Transverse colon (tissue), 4 donors: ENCODE results near the gene ID1. TPM values are rescaled to one million over a fixed set of nuclear protein-coding genes. Genes with fewer than 3 reads are reported as not detected.
A peak's percentile ranks its signal among the peaks of the same experiment; 100 is the strongest.

Experiments used
- DNase-seq: peaks from one replicate; pipeline ENCODE4 v3.0.0-alpha.2; 2019
- H3K27ac ChIP-seq, 4 donors: fragments of 200-600 bp; sonication (generic); 2 replicates each; pipeline ENCODE4 v1.5.1; 2016 to 2018; ENCODE audit warnings: inconsistent platforms in 4 of 4
- H3K27me3 ChIP-seq: fragments of 200-600 bp; sonication (generic); 2 replicates; pipeline ENCODE4 v1.5.1; 2017; ENCODE audit warnings: inconsistent platforms
- H3K36me3 ChIP-seq, 4 donors: fragments of 200-600 bp; sonication (generic); 2 replicates each; pipeline ENCODE4 v1.5.1; 2017 to 2019; ENCODE audit warnings: inconsistent platforms in 4 of 4
- H3K4me1 ChIP-seq, 4 donors: fragments of 200-600 bp; sonication (generic); 2 replicates each; pipeline ENCODE4 v1.5.1; 2017 to 2020; ENCODE audit warnings: inconsistent platforms in 4 of 4
- H3K4me3 ChIP-seq, 4 donors: fragments of 200-600 bp; sonication (generic); 1 replicate in 1 of 4; 2 replicates in 3 of 4; pipeline versions ENCODE4 v1.5.1 to v1.6.1; 2017 to 2019; ENCODE audit warnings: inconsistent platforms in 4 of 4
- H3K9me3 ChIP-seq, 2 donors: fragments of 200-600 bp; sonication (generic); 2 replicates each; pipeline ENCODE4 v1.5.1; 2017 to 2019; ENCODE audit warnings: inconsistent platforms in 2 of 2
- CTCF ChIP-seq, 5 experiments: fragments of 200-600 bp in 3 of 5; fragments of 450-650 bp in 2 of 5; sonication (generic) in 3 of 5; IDR thresholded peaks; 1 replicate in 2 of 5; 2 replicates in 3 of 5; pipeline ENCODE4 v1.5.1; 2016 to 2017; ENCODE audit warnings: antibody characterized with exemption in 5 of 5, inconsistent platforms in 3 of 5, mild to moderate bottlenecking in 2 of 5, moderate library complexity in 1 of 5
- EP300 ChIP-seq: sonication (generic); formaldehyde crosslinking; IDR thresholded peaks from one replicate; pipeline ENCODE4 v1.6.1; 2017; ENCODE audit warnings: antibody characterized with exemption, low read depth
- POLR2A ChIP-seq: fragments of 450-650 bp; IDR thresholded peaks from one replicate; pipeline ENCODE4 v1.6.1; 2016; ENCODE audit warnings: antibody characterized with exemption, mild to moderate bottlenecking, moderate library complexity
- POLR2AphosphoS5 ChIP-seq, 3 donors: sonication (generic); formaldehyde crosslinking; IDR thresholded peaks; one replicate each; pipeline ENCODE4 v1.6.1; 2016; ENCODE audit warnings: antibody characterized with exemption in 3 of 3
- WGBS, 2 donors: methylation state at CpG; one replicate each; pipeline ENCODE4 v1.1.5; 2018; ENCODE audit warnings: low coverage in 1 of 2; 5-methylcytosine and 5-hydroxymethylcytosine counted together
- in situ Hi-C, 4 donors: fragments of 200-750 bp; cut with MboI; loops; one replicate each; pipeline versions ENCODE4 v1.15.0 to v1.15.1; 2017; ENCODE audit warnings: low sequenced_read_pairs in 3 of 4, low pct_ligation_motif_present in 1 of 4, low pct_unique_long_range_greater_than_20kb in 1 of 4
- intact Hi-C: fragments of 100-400 bp; cut with DNase I; formaldehyde crosslinking; loops from one replicate; pipeline ENCODE4 v1.15.1; 2023; ENCODE audit warnings: low total_unique reads
- total RNA-seq, 4 donors: library from RNA; depleted of rRNA; stranded (reverse); fragments of >200 nt; gene quantifications; one replicate each; pipeline ENCODE4 v1.1.0, GENCODE V29; 2016

ID1 gene
- total RNA-seq, 4 donors from 2014 or later, result 516 to 1,015 (median 933) TPM

GRCh38 chr20:31568773-31569162 lies 36.3 kb upstream of the ID1 start:
- WGBS, 2 donors, result 80 to 90% methylated on average over 1 to 5 of the region's 5 CpGs
- in situ Hi-C loops (loop anchor here in 2 of 4 donors (10.0 to 25.0 kb wide), 2 partner anchors 46 to 169 kb away; partner anchors contain the start of gene TPX2 (in 1 of the 2)), intact Hi-C loops (no loop called here)
- no peak for DNase-seq
- Histone ChIP-seq H3K9me3 (no peaks in the 10 kb centered on the region), H3K36me3 (peaks cover 0 to 8% (median 3%) of the 10 kb centered on the region in 4 donors), H3K27ac (peak overlapping the region in 3 of 4 donors; percentile 6 to 97 (median 73)), H3K4me3 (no peak overlapping the region), H3K4me1 (peaks cover 11 to 53% (median 31%) of the 10 kb centered on the region in 4 donors), H3K27me3 (no peaks in the 10 kb centered on the region)
- TF ChIP-seq POLR2AphosphoS5 (IDR thresholded peaks at IDR 0.05), result no peak
- TF ChIP-seq CTCF (IDR thresholded peaks at IDR 0.05), result no peak
- TF ChIP-seq EP300, result no peak
- no peak for TF ChIP-seq POLR2A

- peaks cover 11 to 59% (median 34%) of the 10 kb centered on the region in 4 donors for H3K4me1 ChIP-seq
- H3K9me3 ChIP-seq, result no peaks in the 10 kb centered on the region
- TF ChIP-seq EP300, result no peak
- TF ChIP-seq POLR2A, result no peak
- peak in 1 of 3 donors; percentile 5 for TF ChIP-seq POLR2AphosphoS5 (IDR thresholded peaks at IDR 0.05)
- TF ChIP-seq CTCF (IDR thresholded peaks at IDR 0.05), result peak; percentile 83 to 89 (median 86)
- in situ Hi-C loops (loop anchor here in 2 of 4 donors (10.0 to 25.0 kb wide), 2 partner anchors 45 to 168 kb away; partner anchors contain the start of gene TPX2 (in 1 of the 2)), intact Hi-C loops (no loop called here)
- WGBS, 2 donors, result 31% methylated on average over 10 of the region's 10 CpGs; no CpG with 5 or more reads in 1 of the 2 donors
- peak overlapping the region; percentile 61 to 97 (median 84) for H3K27ac ChIP-seq
- peak; percentile 64 for DNase-seq
- peaks cover 0 to 2% (median under 1%) of the 10 kb centered on the region in 4 donors for H3K36me3 ChIP-seq
- H3K4me3 ChIP-seq, result no peak overlapping the region
- no peaks in the 10 kb centered on the region for H3K27me3 ChIP-seq
Measured at GRCh38 chr20:31569163-31570020, 35.7 kb upstream of the ID1 start.

GRCh38 chr20:31570021-31570463 lies 35.0 kb upstream of the ID1 start:
- Histone ChIP-seq H3K27ac (peak overlapping the region; percentile 61 to 97 (median 84)), H3K4me1 (peaks cover 11 to 63% (median 34%) of the 10 kb centered on the region in 4 donors), H3K4me3 (no peak overlapping the region), H3K9me3 (no peaks in the 10 kb centered on the region), H3K36me3 (no peaks in the 10 kb centered on the region), H3K27me3 (no peaks in the 10 kb centered on the region)
- 66% methylated on average over 8 of the region's 8 CpGs; no CpG with 5 or more reads in 1 of the 2 donors for WGBS, 2 donors
- intact Hi-C loops (no loop called here), in situ Hi-C loops (loop anchor here in 1 of 4 donors (25.0 kb wide), 1 partner anchor 167 kb away; the partner anchor contains the start of gene TPX2)
- DNase-seq, result no peak
- TF ChIP-seq CTCF (IDR thresholded peaks at IDR 0.05) (no peak), EP300 (no peak), POLR2AphosphoS5 (IDR thresholded peaks at IDR 0.05) (no peak)
